Fibroblast of peridontal ligament (primary cell): ENCODE measurements around the gene TPTE.
"Not testable (repeated sequence)": the region's sequence is repeated elsewhere in the genome, so short reads cannot be mapped to it uniquely, and the experiment has no call there.

Source experiments
- DNase-seq: peaks from one replicate; pipeline ENCODE4 v3.0.0-alpha.2; 2010; ENCODE audit errors: extremely low read depth

The TPTE gene

GRCh38 chr21:10617133-10617752, 95.9 kb downstream of the TPTE start:
- not testable (repeated sequence) for DNase-seq

GRCh38 chr21:10627316-10627863, 106.0 kb downstream of the TPTE start:
- DNase-seq, result no peak

GRCh38 chr21:10629239-10629638, 107.9 kb downstream of the TPTE start:
- not testable (repeated sequence) for DNase-seq

GRCh38 chr21:10630829-10631228, 109.4 kb downstream of the TPTE start:
- not testable (repeated sequence) for DNase-seq

GRCh38 chr21:10631316-10631715, 109.9 kb downstream of the TPTE start:
- DNase-seq, result not testable (repeated sequence)

- not testable (repeated sequence) for DNase-seq
Observed at GRCh38 chr21:10638144-10638543, 116.8 kb downstream of the TPTE start.

GRCh38 chr21:10639123-10639522, 117.7 kb downstream of the TPTE start:
- DNase-seq, result no peak

- DNase-seq, result not testable (repeated sequence)
Observed at GRCh38 chr21:10639746-10640145, 118.4 kb downstream of the TPTE start.

GRCh38 chr21:10640446-10640845, 119.1 kb downstream of the TPTE start:
- no peak for DNase-seq

GRCh38 chr21:10641107-10641506, 119.7 kb downstream of the TPTE start:
- DNase-seq, result no peak

- DNase-seq, result not testable (repeated sequence)
Observed at GRCh38 chr21:10645667-10646066, 124.3 kb downstream of the TPTE start.

- not testable (repeated sequence) for DNase-seq
Observed at GRCh38 chr21:10649350-10650149, 128.2 kb downstream of the TPTE start.

GRCh38 chr21:10650297-10650696, 128.9 kb downstream of the TPTE start:
- DNase-seq, result not testable (repeated sequence)
